ENCODE results near the gene RANBP17.
"Not testable (repeated sequence)": the region's sequence is repeated elsewhere in the genome, so short reads cannot be mapped to it uniquely, and the experiment has no call there.

RANBP17 gene

DNA sequence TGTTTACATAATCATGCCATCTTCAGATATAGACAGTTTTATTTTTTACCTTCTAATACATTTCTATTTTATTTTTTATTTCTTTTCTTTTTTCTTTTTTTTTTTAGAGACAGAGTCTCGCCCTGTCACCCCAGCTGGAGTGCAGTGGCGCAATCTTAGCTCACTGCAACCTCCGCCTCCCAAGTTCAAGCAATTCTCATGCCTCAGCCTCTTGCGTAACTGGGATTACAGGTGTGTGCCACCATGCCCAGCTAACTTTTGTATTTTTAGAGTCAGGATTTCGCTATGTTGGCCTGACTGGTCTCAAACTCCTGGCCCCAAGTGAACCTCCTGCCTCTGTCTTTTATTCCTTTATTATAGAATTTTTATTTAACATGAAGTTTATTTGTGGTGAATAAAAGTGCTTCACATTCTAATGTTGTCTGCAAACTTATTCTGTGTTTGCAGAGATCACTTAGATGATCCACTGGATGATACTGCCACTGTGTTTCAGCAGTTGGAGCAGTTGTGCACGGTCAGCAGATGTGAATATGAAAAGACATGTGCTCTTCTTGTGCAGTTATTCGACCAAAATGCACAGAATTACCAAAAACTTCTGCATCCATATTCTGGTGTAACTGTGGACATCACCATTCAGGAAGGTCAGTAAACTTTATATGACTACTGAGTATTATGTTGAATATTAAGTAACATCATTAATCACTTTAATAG, 62.2 kb downstream of the RANBP17 start:
- TF ChIP-seq, protein P1, sequence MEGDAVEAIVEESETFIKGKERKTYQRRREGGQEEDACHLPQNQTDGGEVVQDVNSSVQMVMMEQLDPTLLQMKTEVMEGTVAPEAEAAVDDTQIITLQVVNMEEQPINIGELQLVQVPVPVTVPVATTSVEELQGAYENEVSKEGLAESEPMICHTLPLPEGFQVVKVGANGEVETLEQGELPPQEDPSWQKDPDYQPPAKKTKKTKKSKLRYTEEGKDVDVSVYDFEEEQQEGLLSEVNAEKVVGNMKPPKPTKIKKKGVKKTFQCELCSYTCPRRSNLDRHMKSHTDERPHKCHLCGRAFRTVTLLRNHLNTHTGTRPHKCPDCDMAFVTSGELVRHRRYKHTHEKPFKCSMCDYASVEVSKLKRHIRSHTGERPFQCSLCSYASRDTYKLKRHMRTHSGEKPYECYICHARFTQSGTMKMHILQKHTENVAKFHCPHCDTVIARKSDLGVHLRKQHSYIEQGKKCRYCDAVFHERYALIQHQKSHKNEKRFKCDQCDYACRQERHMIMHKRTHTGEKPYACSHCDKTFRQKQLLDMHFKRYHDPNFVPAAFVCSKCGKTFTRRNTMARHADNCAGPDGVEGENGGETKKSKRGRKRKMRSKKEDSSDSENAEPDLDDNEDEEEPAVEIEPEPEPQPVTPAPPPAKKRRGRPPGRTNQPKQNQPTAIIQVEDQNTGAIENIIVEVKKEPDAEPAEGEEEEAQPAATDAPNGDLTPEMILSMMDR (IDR thresholded peaks at IDR 0.05; ENCODE audit: low read depth, low read length): no peak
- no peak for DNase-seq (ENCODE audit: low read depth in 2 of 2)
- H3K4me3 ChIP-seq (replicated peaks in 1 of 2; ENCODE audit: low read depth in 2 of 2, low read length in 2 of 2): no peak overlapping the region

DNA sequence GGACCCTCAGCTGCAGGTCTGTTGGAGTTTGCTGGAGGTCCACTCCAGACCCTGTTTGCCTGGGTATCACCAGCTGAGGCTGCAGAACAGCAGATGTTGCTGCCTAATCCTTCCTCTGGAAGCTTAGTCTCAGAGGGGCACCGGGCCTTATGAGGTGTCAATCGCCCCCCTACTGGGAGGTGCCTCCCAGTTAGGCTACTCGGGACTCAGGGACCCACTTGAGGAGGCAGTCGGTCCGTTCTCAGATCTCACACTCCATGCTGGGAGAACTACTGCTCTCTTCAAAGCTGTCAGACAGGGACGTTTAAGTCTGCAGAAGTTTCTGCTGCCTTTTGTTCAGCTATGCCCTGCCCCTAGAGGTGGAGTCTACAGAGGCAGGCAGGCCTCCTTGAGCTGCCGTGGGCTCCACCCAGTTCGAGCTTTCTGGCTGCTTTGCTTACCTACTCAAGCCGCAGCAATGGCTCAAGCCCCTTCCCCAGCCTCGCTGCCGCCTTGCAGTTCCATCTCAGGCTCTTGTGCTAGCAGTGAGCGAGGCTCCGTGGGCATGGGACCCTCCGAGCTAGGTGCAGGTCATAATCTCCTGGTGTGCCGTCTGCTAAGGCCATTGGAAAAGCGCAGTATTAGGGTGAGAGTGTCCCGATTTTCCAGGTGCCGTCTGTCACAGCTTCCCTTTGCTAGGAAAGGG, 73.9 kb downstream of the RANBP17 start:
- not testable (repeated sequence) for H3K4me3 ChIP-seq (replicated peaks in 1 of 2; ENCODE audit: low read depth in 2 of 2, low read length in 2 of 2); DNase-seq (ENCODE audit: low read depth in 2 of 2)

GRCh38 chr5:170937072-170937471, 75.3 kb downstream of the RANBP17 start:
- DNase-seq (ENCODE audit: low read depth in 2 of 2): no peak
- H3K4me3 ChIP-seq (replicated peaks in 1 of 2; ENCODE audit: low read depth in 2 of 2, low read length in 2 of 2): no peak overlapping the region
- TF ChIP-seq, protein P1 (IDR thresholded peaks at IDR 0.05; ENCODE audit: low read depth, low read length): no peak

GRCh38 chr5:170937914-170938313, 76.1 kb downstream of the RANBP17 start:
- no peak overlapping the region for H3K4me3 ChIP-seq (replicated peaks in 1 of 2; ENCODE audit: low read depth in 2 of 2, low read length in 2 of 2)
- TF ChIP-seq, protein P1 (IDR thresholded peaks at IDR 0.05; ENCODE audit: low read depth, low read length): no peak
- DNase-seq (ENCODE audit: low read depth in 2 of 2): no peak

DNA sequence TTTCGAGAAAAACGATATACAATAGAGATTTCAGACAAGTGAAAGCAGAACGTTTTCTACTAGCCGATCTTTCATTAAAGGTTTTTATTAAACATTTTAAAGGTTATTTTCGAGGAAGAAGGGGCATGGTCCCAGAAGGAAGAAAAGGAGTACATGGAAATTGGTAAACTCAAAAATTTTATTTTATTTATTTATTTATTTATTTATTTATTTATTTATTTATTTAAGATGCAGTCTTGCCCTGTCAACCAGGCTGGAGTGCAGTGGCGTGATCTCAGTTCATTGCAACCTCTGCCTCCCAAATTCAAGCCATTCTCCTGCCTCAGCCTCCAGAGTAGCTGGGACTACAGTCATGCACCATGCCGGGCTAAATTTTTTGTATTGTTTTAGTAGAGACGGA, 77.4 kb downstream of the RANBP17 start:
- TF ChIP-seq, protein P1 (IDR thresholded peaks at IDR 0.05; ENCODE audit: low read depth, low read length): no peak
- DNase-seq (ENCODE audit: low read depth in 2 of 2): no peak
- H3K4me3 ChIP-seq (replicated peaks in 1 of 2; ENCODE audit: low read depth in 2 of 2, low read length in 2 of 2): no peak overlapping the region

- TF ChIP-seq, protein P1 (IDR thresholded peaks at IDR 0.05; ENCODE audit: low read depth, low read length): no peak
- DNase-seq (ENCODE audit: low read depth in 2 of 2): no peak
- no peak overlapping the region for H3K4me3 ChIP-seq (replicated peaks in 1 of 2; ENCODE audit: low read depth in 2 of 2, low read length in 2 of 2)
Observed at GRCh38 chr5:170941788-170942187, 80.0 kb downstream of the RANBP17 start.

GRCh38 chr5:170945275-170945674, 83.5 kb downstream of the RANBP17 start:
- DNase-seq (ENCODE audit: low read depth in 2 of 2): no peak
- no peak overlapping the region for H3K4me3 ChIP-seq (replicated peaks in 1 of 2; ENCODE audit: low read depth in 2 of 2, low read length in 2 of 2)
- TF ChIP-seq, protein P1 (IDR thresholded peaks at IDR 0.05; ENCODE audit: low read depth, low read length): no peak

Measured in cardiac fibroblast (primary cell).